GM12873 (cell line): Measurements from ENCODE around the gene PPP1R8.

ENCODE experiments used
- CTCF ChIP-seq: IDR thresholded peaks from 2 replicates; pipeline ENCODE4 v1.5.1; 2012; ENCODE audit warnings: low read depth, mild to moderate bottlenecking, moderate library complexity, low read length, control low read depth; ENCODE audit not compliant: insufficient read depth; ENCODE audit errors: missing control alignments

Gene PPP1R8

GRCh38 chr1:27872059-27872801 lies 41.6 kb downstream of the PPP1R8 start, which contains the start of gene THEMIS2:
Gene THEMIS2 (plus strand): TSS chr1:27872544. CDS start chr1:27872572, 28 bp downstream.
- TF ChIP-seq CTCF, result no peak

GRCh38 chr1:27872802-27873551 lies 42.4 kb downstream of the PPP1R8 start:
- no peak for TF ChIP-seq CTCF

GRCh38 chr1:27873671-27874384 lies 43.2 kb downstream of the PPP1R8 start:
- TF ChIP-seq CTCF, result no peak

- TF ChIP-seq CTCF, result no peak
Observed at GRCh38 chr1:27876341-27877114, 45.9 kb downstream of the PPP1R8 start.

- no peak for TF ChIP-seq CTCF
Observed at GRCh38 chr1:27877115-27877416, 46.5 kb downstream of the PPP1R8 start.

- no peak for TF ChIP-seq CTCF
Observed at GRCh38 chr1:27878039-27878438, 47.5 kb downstream of the PPP1R8 start.
